ENCODE measurements around the gene ABCA7.
A peak's percentile ranks its signal among the peaks of the same experiment; 100 is the strongest.

GRCh38 chr19:1025960-1026782 is 13.7 kb upstream of the ABCA7 start, which contains the start of gene CNN2:
- TF ChIP-seq POLR2A (IDR thresholded peaks at IDR 0.05) (peak in 3 of 4 donors; percentile 73 to 98 (median 91)), CTCF (IDR thresholded peaks at IDR 0.05) (no peak)
